Measurements from ENCODE around the gene DDX11. TPM values are rescaled to one million over a fixed set of nuclear protein-coding genes. Genes with fewer than 3 reads are reported as not detected.

The DDX11 gene
- total RNA-seq, 2 experiments from 2014 or later = 141 to 143 TPM

Other genes starting within 250 kb of the DDX11 start
- gene TSPAN11, start 147.1 kb upstream of the DDX11 start, total RNA-seq = not detected